ENCODE measurements around the gene RNF150.

The RNF150 gene

DNA sequence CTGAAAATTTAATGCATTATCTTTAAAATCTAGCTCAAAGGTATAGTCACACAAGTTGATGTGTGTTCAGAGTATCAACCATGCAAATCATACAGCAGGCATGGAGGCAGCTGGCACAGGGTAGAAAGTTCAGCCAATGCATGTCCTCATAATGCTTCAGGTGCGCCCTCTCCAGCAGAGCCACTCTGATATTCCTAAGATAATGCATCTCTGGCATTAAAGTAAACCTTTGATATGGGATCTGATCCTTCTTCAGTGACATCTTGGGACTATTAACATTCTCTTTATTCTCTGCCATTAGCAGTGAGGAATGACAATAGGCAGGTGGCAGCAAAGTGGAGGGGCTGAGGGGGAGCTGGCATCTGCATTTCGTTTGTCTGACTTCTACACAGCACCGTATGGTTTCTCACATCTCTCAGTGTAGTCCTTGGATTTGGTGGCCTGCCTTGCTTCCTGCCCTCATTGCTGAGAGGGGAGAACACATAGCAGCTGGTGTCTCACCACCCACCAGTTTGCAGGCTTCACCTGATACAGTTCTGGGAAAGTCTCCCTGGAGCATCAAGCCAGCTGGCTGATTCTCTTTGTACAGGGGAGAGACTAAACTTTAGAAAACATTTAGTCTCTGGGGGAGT, 208.4 kb downstream of the RNF150 start:
- no peak for DNase-seq (ENCODE audit: low read depth, low spot score)

GRCh38 chr4:140906993-140907962, 226.0 kb downstream of the RNF150 start:
- no peak for DNase-seq (ENCODE audit: low read depth, low spot score)

DNA sequence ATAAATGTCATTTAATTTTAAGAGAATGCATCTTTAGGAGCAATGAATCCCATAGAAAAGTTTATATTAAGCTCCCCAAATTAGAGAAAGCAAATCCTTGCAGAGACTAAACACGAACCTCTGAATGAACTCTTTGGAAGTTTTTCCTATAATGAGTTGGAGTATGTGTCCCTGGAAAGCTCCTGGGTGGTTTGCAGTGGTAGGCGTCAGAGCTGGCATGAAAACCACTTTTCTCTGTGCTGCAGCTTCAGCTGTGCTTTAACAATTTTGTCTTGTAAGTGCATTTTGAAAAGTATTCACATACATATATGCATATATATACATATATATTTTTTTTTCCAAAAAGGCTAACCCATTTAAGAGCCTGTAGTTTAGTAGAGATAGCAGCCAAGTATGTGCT, 228.4 kb downstream of the RNF150 start:
- DNase-seq (ENCODE audit: low read depth, low spot score): no peak

DNA sequence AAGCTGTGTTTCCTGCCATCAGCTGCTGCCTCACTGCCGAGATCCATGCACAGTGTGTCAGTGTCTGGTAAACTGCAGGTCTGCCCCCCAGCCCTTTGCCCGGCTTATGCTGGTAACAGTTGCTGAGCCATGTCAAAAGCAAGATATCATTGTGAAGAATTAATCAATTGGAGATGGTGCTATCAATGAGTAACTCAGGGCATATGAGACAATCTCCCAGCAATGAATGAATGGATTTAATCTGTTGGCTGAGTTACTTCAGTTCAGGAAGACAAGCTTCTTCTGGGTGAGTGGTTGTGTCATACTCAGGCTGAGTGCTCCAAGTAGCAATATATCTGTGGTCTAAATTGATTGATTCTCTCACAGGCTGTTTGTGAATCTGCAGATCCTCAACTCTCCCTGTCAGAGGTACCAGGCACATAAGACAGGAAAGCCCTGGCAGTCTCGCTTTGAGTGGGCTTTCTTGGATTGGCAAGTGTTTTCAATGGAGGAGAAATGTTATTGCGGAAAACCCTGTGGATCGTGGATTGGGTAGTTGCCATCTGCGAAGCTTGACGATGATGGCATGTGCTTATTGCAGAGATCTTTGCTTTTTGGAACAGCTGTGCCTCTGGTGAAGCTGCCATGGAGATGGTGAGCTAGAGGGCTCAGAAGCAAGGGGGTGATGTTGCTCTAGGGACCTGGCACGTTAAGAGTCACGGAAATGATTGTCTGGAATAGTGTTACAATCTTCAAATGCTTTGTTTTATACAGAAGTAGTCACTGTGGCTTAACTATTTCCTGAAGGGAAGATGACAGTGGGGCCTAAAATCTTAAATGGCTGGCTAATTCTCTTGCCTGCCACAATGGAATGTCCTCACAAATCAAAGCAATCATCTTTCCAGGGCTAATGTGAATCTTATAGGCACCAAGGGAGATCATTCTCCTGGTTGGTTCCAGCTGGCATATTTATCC, 229.5 kb downstream of the RNF150 start:
- DNase-seq (ENCODE audit: low read depth, low spot score): no peak

GRCh38 chr4:140901736-140902336, 231.4 kb downstream of the RNF150 start:
- no peak for DNase-seq (ENCODE audit: low read depth, low spot score)

DNA sequence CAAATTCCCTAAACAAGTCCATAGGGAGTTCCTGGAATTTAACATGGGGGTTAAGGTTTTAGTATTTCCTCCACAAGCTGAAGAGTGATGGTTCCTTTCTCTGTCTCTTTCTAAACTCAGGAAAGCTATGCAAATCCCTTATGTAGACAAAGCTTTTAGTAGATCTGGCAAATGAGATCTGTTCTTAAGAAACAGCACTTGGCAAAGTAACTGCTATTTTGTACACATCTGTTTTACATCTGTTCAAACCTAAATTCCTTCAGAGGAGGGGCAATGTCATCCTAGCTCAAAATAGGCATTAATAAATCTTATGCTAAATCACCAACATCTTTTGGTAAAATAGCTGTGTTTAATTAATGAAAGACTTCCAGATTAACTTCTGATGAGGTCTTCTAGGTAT, 239.3 kb downstream of the RNF150 start:
- no peak for DNase-seq (ENCODE audit: low read depth, low spot score)

DNA sequence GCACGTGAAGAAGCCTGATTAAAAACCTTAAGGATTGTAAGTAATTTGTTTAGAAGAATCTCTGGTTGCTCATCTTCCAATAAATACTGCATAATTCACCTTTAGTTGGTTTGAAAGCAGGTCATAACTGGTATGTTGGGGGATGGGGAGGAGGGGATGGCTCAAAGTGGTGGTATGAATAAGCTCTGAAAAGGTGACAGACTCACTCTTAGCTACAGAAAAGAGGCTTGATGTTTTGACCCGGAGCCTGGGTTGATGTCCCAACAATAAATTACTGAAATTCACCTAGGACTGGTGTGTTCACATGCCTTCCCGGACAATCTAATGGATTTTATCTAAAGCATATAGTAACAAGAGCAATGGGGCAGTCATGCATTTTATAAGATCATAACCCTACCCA, 245.2 kb downstream of the RNF150 start:
- DNase-seq (ENCODE audit: low read depth, low spot score): no peak

GRCh38 chr4:140887467-140887866, 245.8 kb downstream of the RNF150 start:
- no peak for DNase-seq (ENCODE audit: low read depth, low spot score)

DNA sequence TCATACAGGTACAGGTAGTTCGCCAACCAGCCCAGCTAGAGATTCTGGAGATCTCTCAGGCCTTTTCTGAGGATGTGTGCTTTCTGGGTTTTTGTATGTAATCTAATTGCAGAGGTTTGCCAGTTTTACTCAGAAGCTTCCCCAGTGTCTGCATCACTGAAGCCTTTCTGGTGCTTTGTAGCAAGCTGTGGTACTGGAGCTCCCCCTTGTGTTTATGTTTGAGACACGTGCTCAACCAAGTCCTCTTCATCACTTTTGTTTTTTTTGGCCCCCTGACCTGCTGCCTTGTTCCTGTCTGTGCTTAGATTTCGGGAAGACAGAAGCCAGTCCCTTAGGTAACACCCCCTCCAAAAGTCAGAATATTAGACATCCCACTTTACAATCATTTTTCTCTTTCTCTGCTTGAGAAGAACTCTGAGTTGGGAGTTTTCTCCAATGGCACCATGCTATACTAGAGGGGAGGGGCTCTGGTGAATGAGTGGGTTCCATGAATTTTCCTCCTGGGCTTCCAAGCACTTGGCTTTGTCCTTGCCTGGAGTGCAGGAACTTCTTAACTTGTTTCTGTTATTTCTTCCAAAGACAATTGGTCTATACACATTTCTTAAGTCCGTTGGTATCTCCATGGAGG, 248.7 kb downstream of the RNF150 start:
- peak; percentile 67 for DNase-seq (ENCODE audit: low read depth, low spot score)

DNA sequence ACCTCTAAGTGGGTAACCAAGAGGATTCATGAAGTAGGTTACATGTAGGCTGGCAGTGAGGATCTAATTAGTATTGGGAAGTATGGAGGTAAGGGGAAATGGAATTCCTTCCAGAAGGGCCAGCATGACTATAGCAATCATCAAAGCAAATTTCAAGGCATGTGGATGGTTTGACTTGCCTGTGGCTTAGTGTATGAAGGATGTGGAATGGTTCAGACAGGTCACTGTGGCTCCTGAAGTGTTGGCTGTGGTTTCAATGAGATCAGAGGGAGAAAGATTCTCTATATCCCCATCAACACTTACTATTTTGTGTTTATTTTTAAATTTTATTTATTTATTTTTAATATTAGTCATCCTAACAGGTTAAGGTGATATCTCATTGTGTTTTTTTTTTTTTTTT, 255.5 kb downstream of the RNF150 start:
- DNase-seq (ENCODE audit: low read depth, low spot score): no peak

- DNase-seq (ENCODE audit: low read depth, low spot score): no peak
Measured at GRCh38 chr4:140876615-140877364, 256.5 kb downstream of the RNF150 start.

DNA sequence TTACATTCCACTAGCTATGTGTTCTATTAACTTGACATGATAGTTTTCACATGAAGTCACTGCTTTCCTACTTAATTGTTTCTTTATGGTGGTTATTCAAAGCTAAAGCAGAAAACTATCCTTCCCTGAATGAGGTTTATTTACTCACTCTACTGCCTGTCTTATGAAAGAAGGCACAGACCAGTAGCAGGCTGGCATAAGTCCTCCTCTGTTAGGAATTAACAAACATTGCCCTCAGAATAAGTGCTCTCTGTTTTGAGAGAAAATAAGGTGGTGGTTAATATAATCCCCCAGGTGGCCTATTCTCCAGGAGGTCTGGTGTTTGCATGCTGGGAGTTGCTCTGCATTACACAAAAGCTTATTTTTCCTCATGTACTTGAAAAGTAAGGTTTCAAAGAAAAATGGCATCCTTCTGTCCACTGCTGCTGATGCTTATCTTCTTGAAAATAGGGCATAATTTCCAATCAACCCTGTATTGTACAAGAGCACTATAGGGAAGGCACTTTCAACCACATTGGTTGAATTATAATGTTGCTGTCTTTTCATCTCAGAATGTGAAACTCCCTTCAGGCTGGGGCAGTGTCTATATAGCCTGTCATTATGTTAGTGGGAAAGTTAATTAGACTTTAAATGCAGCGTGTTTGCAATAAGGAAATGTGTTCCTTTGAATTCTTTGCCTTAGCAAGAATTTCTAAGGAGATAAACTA, 257.4 kb downstream of the RNF150 start:
- DNase-seq (ENCODE audit: low read depth, low spot score): no peak

- no peak for DNase-seq (ENCODE audit: low read depth, low spot score)
Measured at GRCh38 chr4:140874056-140874455, 259.2 kb downstream of the RNF150 start.

DNA sequence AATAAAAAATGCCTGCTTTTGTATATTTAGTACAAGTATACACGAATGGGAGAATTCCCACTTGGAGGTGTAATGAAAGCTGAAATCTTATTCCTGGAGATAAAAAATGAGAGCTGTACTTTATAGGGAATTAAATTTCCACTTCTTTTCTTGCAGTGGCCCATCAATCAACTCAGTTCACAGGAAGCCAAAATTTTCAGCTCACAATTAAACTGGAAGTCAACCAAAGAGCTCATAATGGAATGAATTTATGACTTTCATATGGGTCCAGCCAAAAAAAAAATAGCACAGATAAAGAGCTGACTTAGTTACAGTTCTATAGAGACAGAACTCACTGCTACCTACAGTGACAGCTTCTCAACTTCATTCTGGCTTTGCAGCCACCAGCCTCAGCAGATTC, 261.9 kb downstream of the RNF150 start:
- no peak for DNase-seq (ENCODE audit: low read depth, low spot score)

GRCh38 chr4:140870427-140870826, 262.8 kb downstream of the RNF150 start:
- no peak for DNase-seq (ENCODE audit: low read depth, low spot score)

DNA sequence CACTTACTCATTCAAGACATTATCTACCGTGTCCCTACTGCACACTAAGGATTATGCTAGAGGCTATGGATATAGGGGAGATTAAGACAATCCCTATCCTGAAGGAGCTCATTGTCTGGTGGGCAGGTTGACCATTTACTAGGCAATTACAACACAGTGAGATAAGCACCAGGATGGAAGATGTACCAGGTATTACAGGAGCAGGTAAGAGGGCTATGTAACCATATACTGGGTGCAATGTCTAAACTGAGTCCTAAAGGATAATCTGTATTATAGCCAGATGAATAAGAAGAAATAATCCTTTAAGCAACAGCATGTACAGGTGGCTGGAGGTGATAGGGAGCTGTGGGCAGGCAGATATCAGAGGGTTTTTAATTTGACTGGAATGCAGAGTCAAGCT, 263.8 kb downstream of the RNF150 start:
- no peak for DNase-seq (ENCODE audit: low read depth, low spot score)

DNA sequence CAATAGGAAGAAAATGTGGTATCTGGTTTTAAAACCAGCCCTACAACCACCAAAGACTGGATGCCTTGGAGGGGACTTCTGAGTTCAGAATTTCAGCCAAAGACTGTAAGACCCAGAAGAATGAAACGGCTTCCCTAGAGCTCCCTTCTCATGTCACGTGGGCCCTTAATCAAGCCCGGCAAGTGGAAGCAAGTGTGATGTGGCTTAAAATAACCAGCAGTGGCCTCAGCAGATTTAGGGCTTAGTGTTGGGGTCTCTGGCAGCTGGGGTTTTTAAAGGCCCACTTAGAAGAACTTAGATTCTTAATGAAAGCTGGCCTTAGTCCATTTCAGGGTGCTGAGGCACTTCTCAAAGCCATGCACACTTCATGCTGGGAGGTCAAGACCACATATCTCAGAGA, 265.9 kb downstream of the RNF150 start:
- no peak for DNase-seq (ENCODE audit: low read depth, low spot score)

GRCh38 chr4:140866492-140867005, 266.7 kb downstream of the RNF150 start:
- DNase-seq (ENCODE audit: low read depth, low spot score): no peak
